ENCODE results near the gene MS4A10.

DNA sequence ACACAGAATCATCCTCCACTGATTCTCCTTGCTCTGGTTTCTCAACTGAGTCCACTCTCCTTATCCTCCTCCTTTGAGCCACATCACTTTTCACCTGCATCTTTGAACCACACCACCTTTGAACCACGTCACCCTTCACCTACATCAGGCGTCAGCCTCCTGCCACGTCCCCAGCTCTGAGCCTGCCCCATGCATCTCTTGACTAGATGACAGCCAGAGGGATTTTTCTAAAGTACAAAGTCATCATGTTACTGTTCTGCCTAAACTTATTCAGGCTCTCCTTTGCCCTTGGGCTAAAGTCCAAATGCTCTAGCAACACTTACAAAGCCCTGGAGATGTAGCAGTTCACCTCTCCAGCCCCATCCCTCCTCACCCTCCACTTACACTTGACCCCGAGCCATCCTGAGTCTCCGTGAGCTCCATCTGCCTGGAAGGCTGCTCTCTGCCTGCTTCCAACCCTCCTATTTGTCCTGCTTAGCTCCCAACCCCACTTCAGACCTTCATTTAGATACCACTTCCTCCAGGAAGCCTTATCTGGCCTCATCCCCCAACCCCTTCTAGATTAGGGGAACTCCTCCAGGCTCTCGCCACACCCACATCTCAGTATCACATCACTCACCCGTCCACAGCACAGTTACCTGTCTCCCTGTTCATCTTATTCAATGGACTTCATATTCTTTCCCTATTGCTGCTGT lies 3.7 kb upstream of the MS4A10 start:
- TF ChIP-seq, protein P1, sequence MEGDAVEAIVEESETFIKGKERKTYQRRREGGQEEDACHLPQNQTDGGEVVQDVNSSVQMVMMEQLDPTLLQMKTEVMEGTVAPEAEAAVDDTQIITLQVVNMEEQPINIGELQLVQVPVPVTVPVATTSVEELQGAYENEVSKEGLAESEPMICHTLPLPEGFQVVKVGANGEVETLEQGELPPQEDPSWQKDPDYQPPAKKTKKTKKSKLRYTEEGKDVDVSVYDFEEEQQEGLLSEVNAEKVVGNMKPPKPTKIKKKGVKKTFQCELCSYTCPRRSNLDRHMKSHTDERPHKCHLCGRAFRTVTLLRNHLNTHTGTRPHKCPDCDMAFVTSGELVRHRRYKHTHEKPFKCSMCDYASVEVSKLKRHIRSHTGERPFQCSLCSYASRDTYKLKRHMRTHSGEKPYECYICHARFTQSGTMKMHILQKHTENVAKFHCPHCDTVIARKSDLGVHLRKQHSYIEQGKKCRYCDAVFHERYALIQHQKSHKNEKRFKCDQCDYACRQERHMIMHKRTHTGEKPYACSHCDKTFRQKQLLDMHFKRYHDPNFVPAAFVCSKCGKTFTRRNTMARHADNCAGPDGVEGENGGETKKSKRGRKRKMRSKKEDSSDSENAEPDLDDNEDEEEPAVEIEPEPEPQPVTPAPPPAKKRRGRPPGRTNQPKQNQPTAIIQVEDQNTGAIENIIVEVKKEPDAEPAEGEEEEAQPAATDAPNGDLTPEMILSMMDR (IDR thresholded peaks at IDR 0.05), result no peak
- no peak for TF ChIP-seq POLR2A (IDR thresholded peaks at IDR 0.05)
